Testis (tissue), 2 donors: ENCODE results near the gene PLCL1.

Experiments used
- POLR2A ChIP-seq: fragments of 450-650 bp; IDR thresholded peaks from one replicate; pipeline ENCODE4 v1.6.1; 2017; ENCODE audit warnings: antibody characterized with exemption, mild to moderate bottlenecking, moderate library complexity
- TF ChIP-seq, protein P1 (sequence below), 3 experiments: fragments of 450-650 bp in 2 of 3; fragments of 200-600 bp in 1 of 3; sonication (generic) in 1 of 3; IDR thresholded peaks; one replicate each; pipeline ENCODE4 v1.5.1; 2016 to 2019; ENCODE audit warnings: antibody characterized with exemption in 3 of 3, mild to moderate bottlenecking in 2 of 3, moderate library complexity in 1 of 3

DNA sequence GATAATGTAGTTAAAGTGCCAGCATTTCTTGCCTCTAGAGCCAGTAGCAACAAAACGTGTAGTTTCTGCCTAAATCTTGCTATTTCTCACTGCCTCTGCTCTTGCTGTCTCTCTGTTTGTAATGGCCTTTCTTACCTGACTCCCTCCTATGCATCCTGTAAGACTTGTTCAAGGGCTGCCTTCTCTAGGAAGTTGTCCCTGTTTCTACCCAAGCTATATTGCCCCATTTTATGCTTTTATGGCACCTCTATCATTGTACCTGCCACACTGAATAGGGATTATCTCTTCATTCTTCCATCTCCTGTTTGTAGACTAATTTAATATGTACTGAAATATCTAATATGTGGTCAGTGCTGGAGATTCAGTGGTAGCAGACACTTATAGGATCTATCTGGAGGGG lies 49.2 kb downstream of the PLCL1 start:
- TF ChIP-seq, protein P1, sequence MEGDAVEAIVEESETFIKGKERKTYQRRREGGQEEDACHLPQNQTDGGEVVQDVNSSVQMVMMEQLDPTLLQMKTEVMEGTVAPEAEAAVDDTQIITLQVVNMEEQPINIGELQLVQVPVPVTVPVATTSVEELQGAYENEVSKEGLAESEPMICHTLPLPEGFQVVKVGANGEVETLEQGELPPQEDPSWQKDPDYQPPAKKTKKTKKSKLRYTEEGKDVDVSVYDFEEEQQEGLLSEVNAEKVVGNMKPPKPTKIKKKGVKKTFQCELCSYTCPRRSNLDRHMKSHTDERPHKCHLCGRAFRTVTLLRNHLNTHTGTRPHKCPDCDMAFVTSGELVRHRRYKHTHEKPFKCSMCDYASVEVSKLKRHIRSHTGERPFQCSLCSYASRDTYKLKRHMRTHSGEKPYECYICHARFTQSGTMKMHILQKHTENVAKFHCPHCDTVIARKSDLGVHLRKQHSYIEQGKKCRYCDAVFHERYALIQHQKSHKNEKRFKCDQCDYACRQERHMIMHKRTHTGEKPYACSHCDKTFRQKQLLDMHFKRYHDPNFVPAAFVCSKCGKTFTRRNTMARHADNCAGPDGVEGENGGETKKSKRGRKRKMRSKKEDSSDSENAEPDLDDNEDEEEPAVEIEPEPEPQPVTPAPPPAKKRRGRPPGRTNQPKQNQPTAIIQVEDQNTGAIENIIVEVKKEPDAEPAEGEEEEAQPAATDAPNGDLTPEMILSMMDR (IDR thresholded peaks at IDR 0.05): no peak
- TF ChIP-seq POLR2A: no peak
